Esophagus muscularis mucosa (tissue), 4 donors: ENCODE results near the gene QKI.

Experiments
- EP300 ChIP-seq: sonication (generic); formaldehyde crosslinking; IDR thresholded peaks from one replicate; pipeline ENCODE4 v1.6.1; 2017; ENCODE audit warnings: antibody characterized with exemption
- POLR2A ChIP-seq: fragments of 450-650 bp; IDR thresholded peaks from one replicate; pipeline ENCODE4 v1.6.1; 2017; ENCODE audit warnings: antibody characterized with exemption, moderate library complexity, mild to moderate bottlenecking, low read depth
- POLR2AphosphoS5 ChIP-seq, 2 donors: sonication (generic); formaldehyde crosslinking; IDR thresholded peaks; one replicate each; pipeline ENCODE4 v1.6.1; 2017; ENCODE audit warnings: antibody characterized with exemption in 2 of 2
- TF ChIP-seq, protein P1 (sequence below), 3 experiments: fragments of 200-600 bp in 2 of 3; fragments of 450-650 bp in 1 of 3; sonication (generic) in 2 of 3; IDR thresholded peaks; one replicate each; pipeline ENCODE4 v1.5.1; 2017 to 2019; ENCODE audit warnings: antibody characterized with exemption in 3 of 3, mild to moderate bottlenecking in 2 of 3, moderate library complexity in 1 of 3

DNA sequence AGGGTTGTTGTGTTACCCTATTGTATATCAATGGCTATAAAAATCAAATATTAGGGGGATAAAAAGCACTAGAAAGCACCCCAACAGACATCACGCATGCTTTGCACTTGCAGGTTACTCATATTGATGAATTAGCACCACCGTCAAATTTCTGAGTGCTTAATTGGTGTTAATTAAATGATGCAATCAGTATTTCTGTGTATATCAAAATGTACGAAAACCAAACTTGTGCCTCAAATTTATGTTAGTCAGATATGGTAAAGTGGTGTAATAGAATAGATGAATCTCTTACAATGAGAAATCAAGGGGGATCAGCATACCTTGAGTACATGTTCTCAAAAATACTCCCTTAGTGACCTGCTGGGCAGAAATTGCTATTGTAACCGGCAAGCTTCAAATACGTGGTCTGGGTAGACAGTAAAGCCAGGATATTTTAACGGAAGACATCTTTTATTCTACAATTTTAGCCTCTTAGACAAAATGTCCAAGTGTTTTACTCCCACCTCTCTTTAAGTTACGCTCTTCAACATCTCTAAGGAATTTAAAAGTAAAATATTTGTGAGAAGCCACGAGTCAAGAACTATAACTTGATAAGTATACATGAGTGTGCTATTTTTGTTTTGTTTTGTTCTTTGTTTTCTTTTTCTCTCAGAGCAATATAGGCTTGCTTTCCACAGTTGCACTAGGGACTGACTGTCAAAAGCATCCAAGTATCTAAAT, 166.0 kb downstream of the QKI start:
- TF ChIP-seq POLR2A (no peak), POLR2AphosphoS5 (IDR thresholded peaks at IDR 0.05) (no peak), EP300 (no peak)
- TF ChIP-seq, protein P1, sequence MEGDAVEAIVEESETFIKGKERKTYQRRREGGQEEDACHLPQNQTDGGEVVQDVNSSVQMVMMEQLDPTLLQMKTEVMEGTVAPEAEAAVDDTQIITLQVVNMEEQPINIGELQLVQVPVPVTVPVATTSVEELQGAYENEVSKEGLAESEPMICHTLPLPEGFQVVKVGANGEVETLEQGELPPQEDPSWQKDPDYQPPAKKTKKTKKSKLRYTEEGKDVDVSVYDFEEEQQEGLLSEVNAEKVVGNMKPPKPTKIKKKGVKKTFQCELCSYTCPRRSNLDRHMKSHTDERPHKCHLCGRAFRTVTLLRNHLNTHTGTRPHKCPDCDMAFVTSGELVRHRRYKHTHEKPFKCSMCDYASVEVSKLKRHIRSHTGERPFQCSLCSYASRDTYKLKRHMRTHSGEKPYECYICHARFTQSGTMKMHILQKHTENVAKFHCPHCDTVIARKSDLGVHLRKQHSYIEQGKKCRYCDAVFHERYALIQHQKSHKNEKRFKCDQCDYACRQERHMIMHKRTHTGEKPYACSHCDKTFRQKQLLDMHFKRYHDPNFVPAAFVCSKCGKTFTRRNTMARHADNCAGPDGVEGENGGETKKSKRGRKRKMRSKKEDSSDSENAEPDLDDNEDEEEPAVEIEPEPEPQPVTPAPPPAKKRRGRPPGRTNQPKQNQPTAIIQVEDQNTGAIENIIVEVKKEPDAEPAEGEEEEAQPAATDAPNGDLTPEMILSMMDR (IDR thresholded peaks at IDR 0.05) = no peak
